Stimulated activated CD8-positive, alpha-beta memory T cell treated with anti-CD3 and anti-CD28 coated beads, Interleukin-12 subunit alpha, Interleukin-12 subunit beta, amount 100 ng/mL, for 1 hour (primary cell): ENCODE data around the gene MRLN.
"Not testable (repeated sequence)": the region's sequence is repeated elsewhere in the genome, so short reads cannot be mapped to it uniquely, and the experiment has no call there.

Source experiments
- DNase-seq: peaks from one replicate; pipeline ENCODE4 v3.0.0-alpha.2; 2020; ENCODE audit warnings: low read depth

MRLN gene

DNA sequence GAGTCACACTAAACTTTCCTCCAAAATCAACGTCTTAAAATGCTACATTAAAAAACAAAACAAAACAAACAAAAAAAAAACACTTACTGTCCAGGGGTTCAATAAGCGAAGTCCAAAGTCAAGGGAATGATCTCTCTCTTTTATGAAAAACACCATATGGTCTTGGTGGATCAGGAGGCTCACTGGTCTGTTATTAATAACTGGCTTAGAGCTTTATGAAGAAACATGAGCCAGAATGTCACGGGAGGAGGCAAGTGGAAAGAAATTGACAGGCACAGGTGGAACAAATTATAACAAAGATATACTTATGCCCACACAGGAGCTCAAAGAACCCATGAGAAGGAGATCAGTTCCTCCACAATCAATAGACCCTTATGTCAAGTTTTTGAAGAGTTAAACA, at the start of gene MRLN:
TSS of gene MRLN (minus strand) at position 189 of the 400 bp plus-strand sequence.
- DNase-seq = no peak

GRCh38 chr10:59801171-59801570, 47.9 kb upstream of the MRLN start:
- DNase-seq = no peak

GRCh38 chr10:59799421-59799820, 46.2 kb upstream of the MRLN start:
- no peak for DNase-seq

DNA sequence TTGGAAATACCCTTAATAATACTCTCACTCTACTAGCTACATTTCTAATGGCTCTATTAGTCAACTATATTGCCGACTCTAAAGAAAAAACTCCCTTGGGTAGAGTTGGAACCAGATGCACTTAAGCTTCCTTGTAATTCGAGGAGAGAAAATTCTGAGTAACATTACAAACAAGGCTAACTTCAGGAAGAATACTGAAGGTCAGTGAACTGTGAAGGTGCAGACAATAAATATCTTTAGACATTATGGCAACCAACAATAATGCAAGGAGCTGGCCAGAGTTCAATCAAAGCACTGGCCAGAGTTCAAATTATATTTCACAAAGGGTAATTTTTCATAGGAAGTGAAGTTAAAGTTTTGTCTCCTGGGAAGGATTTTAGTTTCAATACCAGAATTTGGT, 40.7 kb upstream of the MRLN start:
- DNase-seq = no peak

GRCh38 chr10:59792812-59793211, 39.6 kb upstream of the MRLN start:
- no peak for DNase-seq

DNA sequence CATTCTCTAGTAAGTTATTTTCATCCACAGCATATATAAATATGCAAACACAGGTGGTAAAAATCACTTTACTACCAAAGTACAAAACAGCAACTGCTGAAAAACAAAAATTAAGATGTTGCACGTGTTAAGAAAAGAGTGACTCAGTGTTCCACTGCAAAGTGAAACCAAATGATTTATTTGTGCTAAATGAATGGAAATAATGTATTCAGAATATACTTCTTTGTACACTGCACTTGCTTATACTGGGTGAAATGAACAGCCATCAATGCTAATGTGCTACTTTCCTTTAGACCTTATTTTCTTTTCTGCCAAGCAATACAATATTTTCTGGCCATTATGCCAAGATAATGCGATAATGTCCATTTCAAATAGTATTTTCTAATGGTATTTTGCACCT, 38.3 kb upstream of the MRLN start:
- DNase-seq = no peak

DNA sequence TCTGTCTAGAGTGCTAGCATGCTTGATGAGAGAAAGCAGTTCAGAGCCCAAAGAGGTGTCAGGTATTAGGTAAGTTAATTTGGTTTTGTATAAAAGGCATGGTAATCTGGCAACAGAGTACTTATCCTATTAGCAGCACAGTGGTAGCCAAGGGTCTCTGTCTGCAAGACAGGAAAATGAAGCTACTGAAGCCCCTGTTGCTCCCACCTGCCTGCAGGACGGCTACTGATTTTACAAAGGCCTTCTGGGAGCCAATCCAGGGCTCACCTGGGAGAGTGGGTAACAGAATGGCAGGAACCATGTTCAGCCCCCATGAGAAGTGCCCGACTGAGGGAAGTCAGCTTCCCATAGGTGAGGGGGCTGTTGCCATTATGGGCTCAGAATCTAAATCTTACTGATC, 36.8 kb upstream of the MRLN start:
- DNase-seq = not testable (repeated sequence)

GRCh38 chr10:59788914-59789313, 35.7 kb upstream of the MRLN start:
- not testable (repeated sequence) for DNase-seq

GRCh38 chr10:59787032-59787431, 33.8 kb upstream of the MRLN start:
- not testable (repeated sequence) for DNase-seq

DNA sequence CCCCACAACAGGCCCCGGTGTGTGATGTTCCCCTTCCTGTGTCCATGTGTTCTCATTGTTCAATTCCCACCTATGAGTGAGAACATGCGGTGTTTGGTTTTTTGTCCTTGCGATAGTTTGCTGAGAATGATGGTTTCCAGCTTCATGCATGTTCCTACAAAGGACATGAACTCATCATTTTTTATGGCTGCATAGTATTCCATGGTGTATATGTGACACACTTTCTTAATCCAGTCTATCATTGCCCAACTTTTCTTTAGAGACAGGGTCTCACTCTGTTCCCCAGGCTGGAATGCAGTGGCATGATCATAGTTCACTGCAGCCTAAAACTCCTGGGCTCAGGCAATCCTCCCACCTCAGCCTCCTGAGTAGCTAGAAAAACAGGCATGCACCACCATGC, 32.2 kb upstream of the MRLN start:
- DNase-seq = not testable (repeated sequence)

DNA sequence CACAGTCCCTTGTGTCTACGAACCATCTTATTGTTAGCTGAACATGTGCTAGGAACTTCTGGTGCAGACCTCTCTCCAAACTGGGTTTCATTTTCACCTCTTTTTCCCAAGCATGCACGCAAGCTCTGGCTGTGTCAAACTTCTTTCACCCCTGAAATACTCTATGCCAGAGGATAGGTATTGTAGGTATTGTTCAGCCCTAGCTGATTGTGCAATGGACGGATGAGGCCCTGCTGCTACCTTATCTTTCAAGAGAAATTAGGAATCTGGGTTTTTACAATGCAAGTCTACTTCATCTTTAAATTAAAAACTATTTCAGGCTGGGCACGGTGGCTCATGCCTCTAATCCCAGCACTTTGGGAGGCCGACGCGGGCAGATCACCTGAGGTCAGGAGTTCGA, 28.3 kb upstream of the MRLN start:
- DNase-seq = no peak

DNA sequence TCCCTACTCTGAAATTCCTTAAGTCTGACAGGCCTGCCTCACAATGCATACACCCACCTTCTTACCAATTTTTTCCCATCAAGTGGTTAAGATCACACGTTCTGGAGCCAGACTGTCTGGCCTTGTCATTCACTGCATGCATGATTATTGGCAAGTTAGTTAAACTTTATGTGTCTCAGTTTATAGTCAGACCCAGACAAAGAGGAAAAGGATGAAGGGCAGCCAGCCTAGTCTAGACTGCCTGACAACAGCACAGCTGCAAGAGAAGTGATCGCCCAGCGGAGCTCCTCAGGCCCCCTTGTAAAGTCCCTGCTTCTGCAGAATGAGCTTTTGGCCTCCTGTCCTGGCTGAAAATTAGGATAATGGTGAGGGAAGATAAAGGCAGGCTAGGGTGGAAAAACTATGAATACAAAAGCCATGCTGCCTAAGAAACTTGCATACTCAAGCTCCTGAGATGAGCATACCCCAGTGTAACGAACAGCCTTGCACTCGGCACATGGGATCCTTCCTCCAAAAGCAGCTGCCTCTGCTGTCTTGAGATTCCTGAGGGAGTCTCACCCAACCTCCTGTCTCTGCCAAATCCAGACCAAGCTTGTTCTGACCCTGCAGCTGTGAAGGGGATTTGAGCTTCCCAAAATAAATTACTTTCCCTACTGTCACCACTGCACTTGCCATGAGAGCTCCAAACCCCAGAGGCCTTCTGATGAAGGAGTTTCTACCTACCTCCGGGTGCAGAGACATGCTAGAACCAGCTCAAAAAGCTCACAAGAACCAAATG, 26.7 kb upstream of the MRLN start:
- DNase-seq = no peak

DNA sequence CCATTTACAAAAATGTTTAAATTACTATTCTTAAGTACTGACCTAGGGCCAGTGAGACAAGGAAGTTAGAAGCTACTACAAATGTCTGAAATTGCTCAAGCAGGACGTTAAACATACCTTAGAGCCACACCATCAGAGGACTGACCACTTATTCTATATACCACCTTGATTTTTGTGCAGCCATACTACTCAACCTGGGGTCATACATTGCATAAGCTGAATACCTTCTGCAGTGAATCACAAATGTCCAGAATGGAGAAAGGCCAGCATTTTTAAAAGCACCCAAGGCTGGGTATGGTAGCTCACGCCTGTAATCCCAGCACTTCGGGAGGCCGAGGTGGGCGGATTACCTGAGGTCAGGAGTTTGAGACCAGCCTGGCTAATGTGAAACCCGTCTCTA, 21.2 kb upstream of the MRLN start:
- DNase-seq = no peak

GRCh38 chr10:59773088-59773487, 19.8 kb upstream of the MRLN start:
- DNase-seq = no peak

DNA sequence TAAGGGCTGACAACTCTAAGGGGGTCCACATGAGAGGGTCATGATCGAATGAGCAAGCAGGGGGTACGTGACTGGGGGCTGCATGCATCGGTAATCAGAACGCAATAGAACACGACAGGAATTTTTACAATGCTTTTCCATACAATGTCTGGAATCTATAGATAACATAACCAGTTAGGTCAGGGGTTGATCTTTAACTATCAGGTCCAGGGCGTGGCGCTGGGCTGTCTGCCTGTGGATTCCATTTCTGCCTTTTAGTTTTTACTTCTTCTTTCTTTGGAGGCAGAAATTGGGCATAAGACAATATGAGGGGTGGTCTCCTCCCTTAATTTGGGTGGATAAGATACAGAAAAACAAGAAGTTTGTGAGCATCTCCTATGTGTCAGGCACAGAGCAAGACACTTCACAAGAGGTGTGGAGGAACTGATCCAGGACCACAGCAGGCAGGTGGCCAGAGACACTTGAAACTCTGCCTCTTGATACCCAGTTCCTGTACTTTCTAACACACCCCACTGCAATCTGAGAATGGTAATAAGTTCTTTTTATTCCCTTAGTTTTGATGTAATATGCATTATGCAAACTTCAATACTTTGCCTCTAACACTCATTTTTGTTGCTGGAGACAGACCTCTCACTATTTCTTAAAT, 18.0 kb upstream of the MRLN start:
- no peak for DNase-seq

GRCh38 chr10:59770689-59771088, 17.4 kb upstream of the MRLN start:
- DNase-seq = no peak

DNA sequence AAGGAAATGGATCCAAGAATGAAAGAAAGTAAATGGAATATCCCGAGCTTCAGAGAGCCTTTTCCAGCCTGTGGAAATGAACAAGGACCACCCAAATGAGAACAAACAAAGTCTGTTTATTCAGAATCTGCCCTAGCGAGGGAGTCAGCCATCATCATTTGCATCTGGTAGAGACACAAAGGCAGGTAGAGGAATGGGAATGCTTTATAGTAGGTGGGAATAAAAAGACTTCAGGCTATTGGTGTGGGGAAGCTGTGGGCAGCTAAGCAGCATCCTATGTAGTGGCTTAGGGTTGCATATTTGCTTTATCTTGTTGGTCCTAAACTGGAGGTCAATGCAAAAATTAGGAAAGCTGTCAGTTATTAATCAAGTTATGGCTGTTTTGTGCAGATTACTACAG, 9.2 kb upstream of the MRLN start:
- DNase-seq = no peak

- no peak for DNase-seq
Measured at GRCh38 chr10:59757966-59758365, 4.7 kb upstream of the MRLN start.

- no peak for DNase-seq
Measured at GRCh38 chr10:59754951-59755350, 1.7 kb upstream of the MRLN start.

- DNase-seq = no peak
Measured at GRCh38 chr10:59752278-59752940, 846 bp downstream of the MRLN start.

- no peak for DNase-seq
Measured at GRCh38 chr10:59750155-59750945, 2.9 kb downstream of the MRLN start.

DNA sequence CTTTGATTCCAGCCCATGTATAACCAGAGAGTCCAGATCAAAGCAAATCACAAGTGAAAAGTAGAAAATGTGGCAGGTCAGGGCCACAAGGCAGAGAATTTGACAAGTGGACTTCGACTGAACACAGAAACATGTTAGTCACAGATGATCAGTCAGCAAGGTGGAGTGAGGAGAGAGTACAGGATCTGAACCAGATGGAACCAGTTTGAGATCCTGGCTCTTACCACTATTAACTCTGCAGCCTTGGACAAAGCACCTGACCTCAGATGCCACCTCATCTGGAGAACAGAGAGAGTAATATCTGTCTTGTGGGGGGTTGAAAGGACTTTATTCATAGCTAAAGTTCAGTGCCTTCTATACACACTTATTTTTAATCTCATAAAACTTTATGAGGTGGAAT, 4.4 kb downstream of the MRLN start:
- DNase-seq = no peak
